Rectal smooth muscle tissue (tissue), 1 donor: ENCODE measurements around the gene PNRC2.

Experiments used
- H3K27ac ChIP-seq: one replicate; pipeline ENCODE4 v1.7.0; 2013; ENCODE audit warnings: low read depth, low read length, inconsistent platforms
- H3K27me3 ChIP-seq: one replicate; pipeline ENCODE4 v1.7.0; 2013; ENCODE audit warnings: low read length; ENCODE audit not compliant: control insufficient read depth, insufficient read depth
- H3K36me3 ChIP-seq: one replicate; pipeline ENCODE4 v1.7.0; 2013; ENCODE audit warnings: low read length; ENCODE audit not compliant: control insufficient read depth, insufficient read depth
- H3K4me1 ChIP-seq: one replicate; pipeline ENCODE4 v1.7.0; 2013; ENCODE audit warnings: low read length; ENCODE audit not compliant: control insufficient read depth, insufficient read depth
- H3K4me3 ChIP-seq: one replicate; pipeline ENCODE4 v1.7.0; 2013; ENCODE audit warnings: low read length
- H3K9ac ChIP-seq: one replicate; pipeline ENCODE4 v1.7.0; 2013; ENCODE audit warnings: low read length

PNRC2 gene

GRCh38 chr1:23959461-23960290 is at the start of gene PNRC2:
Gene PNRC2, plus strand, starts transcription at chr1:23959828. Its CDS starts 1,630 bp downstream, at chr1:23961458.
- peak within 1 kb of the TSS; percentile 86 for H3K4me3 ChIP-seq
- H3K27ac ChIP-seq = peak within 1 kb of the TSS; percentile 98
- peaks cover 5% of the 10 kb centered on the region for H3K4me1 ChIP-seq
- H3K27me3 ChIP-seq = no peaks in the 10 kb centered on the region
- peak within 1 kb of the TSS; percentile 87 for H3K9ac ChIP-seq
- H3K36me3 ChIP-seq = no peaks in the 10 kb centered on the region

GRCh38 chr1:23910144-23910543 is 49.5 kb upstream of the PNRC2 start:
- Histone ChIP-seq H3K4me3 (no peak overlapping the region), H3K27ac (no peak overlapping the region), H3K27me3 (no peaks in the 10 kb centered on the region), H3K9ac (no peak overlapping the region), H3K36me3 (no peaks in the 10 kb centered on the region), H3K4me1 (no peaks in the 10 kb centered on the region)

- no peak overlapping the region for H3K9ac ChIP-seq
- H3K27ac ChIP-seq = no peak overlapping the region
These were observed 48.9 kb upstream of the PNRC2 start for GRCh38 chr1:23910553-23911246.

GRCh38 chr1:23911921-23912320 is 47.7 kb upstream of the PNRC2 start:
- Histone ChIP-seq H3K4me1 (no peaks in the 10 kb centered on the region), H3K4me3 (no peak overlapping the region), H3K9ac (no peak overlapping the region), H3K27me3 (no peaks in the 10 kb centered on the region), H3K36me3 (no peaks in the 10 kb centered on the region), H3K27ac (no peak overlapping the region)

More at GRCh38 chr1:23910553-23911246, 48.9 kb upstream of the PNRC2 start:
- Histone ChIP-seq H3K4me3 (no peak overlapping the region), H3K4me1 (no peaks in the 10 kb centered on the region), H3K36me3 (no peaks in the 10 kb centered on the region), H3K27me3 (no peaks in the 10 kb centered on the region)

- H3K9ac ChIP-seq = no peak within 1 kb of the TSS
- H3K4me3 ChIP-seq = no peak within 1 kb of the TSS
- no peaks in the 10 kb centered on the region for H3K36me3 ChIP-seq
- no peaks in the 10 kb centered on the region for H3K27me3 ChIP-seq
- no peak within 1 kb of the TSS for H3K27ac ChIP-seq
- no peaks in the 10 kb centered on the region for H3K4me1 ChIP-seq
These were observed 46.3 kb upstream of the PNRC2 start, which contains the start of gene CNR2 for GRCh38 chr1:23913212-23913880. Gene CNR2, minus strand, starts transcription at chr1:23913362. Its CDS starts 37,745 bp downstream, at chr1:23875617.

GRCh38 chr1:23914921-23915320 is 44.7 kb upstream of the PNRC2 start:
- no peaks in the 10 kb centered on the region for H3K27me3 ChIP-seq
- H3K27ac ChIP-seq = no peak overlapping the region
- no peaks in the 10 kb centered on the region for H3K4me1 ChIP-seq

GRCh38 chr1:23915466-23915865 is 44.2 kb upstream of the PNRC2 start:
- no peak overlapping the region for H3K4me3 ChIP-seq
- no peak overlapping the region for H3K27ac ChIP-seq
- no peaks in the 10 kb centered on the region for H3K36me3 ChIP-seq
- H3K4me1 ChIP-seq = peaks cover 5% of the 10 kb centered on the region
- H3K27me3 ChIP-seq = no peaks in the 10 kb centered on the region
- no peak overlapping the region for H3K9ac ChIP-seq

More at GRCh38 chr1:23914921-23915320, 44.7 kb upstream of the PNRC2 start:
- Histone ChIP-seq H3K4me3 (no peak overlapping the region), H3K9ac (no peak overlapping the region), H3K36me3 (no peaks in the 10 kb centered on the region)

- Histone ChIP-seq H3K4me3 (no peak overlapping the region), H3K9ac (no peak overlapping the region), H3K36me3 (no peaks in the 10 kb centered on the region), H3K4me1 (peaks cover 7% of the 10 kb centered on the region), H3K27ac (no peak overlapping the region), H3K27me3 (no peaks in the 10 kb centered on the region)
These were observed 43.2 kb upstream of the PNRC2 start for GRCh38 chr1:23916209-23917131.

- peaks cover 7% of the 10 kb centered on the region for H3K4me1 ChIP-seq
- H3K27ac ChIP-seq = no peak overlapping the region
- no peak overlapping the region for H3K4me3 ChIP-seq
- no peaks in the 10 kb centered on the region for H3K36me3 ChIP-seq
- H3K9ac ChIP-seq = no peak overlapping the region
- no peaks in the 10 kb centered on the region for H3K27me3 ChIP-seq
These were observed 37.2 kb upstream of the PNRC2 start for GRCh38 chr1:23922321-23922943.

- H3K4me1 ChIP-seq = peaks cover 7% of the 10 kb centered on the region
- H3K27ac ChIP-seq = no peak overlapping the region
- no peaks in the 10 kb centered on the region for H3K27me3 ChIP-seq
- H3K9ac ChIP-seq = no peak overlapping the region
- H3K4me3 ChIP-seq = no peak overlapping the region
- H3K36me3 ChIP-seq = no peaks in the 10 kb centered on the region
These were observed 35.8 kb upstream of the PNRC2 start for GRCh38 chr1:23923592-23924499.
